KOPT-K1 (cell line): Measurements from ENCODE around the gene STK31.
A peak's percentile ranks its signal among the peaks of the same experiment; 100 is the strongest.
"Not testable (repeated sequence)": the region's sequence is repeated elsewhere in the genome, so short reads cannot be mapped to it uniquely, and the experiment has no call there.

Experiments used
- H3K27ac ChIP-seq: fragments of 200-600 bp; sonication (generic); 2 replicates; pipeline ENCODE4 v1.5.1; 2016; ENCODE audit warnings: antibody characterized with exemption, mild to moderate bottlenecking, low read depth, low read length; ENCODE audit not compliant: poor library complexity, severe bottlenecking
- H3K36me3 ChIP-seq: fragments of 200-600 bp; sonication (generic); 2 replicates; pipeline ENCODE4 v1.5.1; 2017; ENCODE audit warnings: antibody characterized with exemption, mild to moderate bottlenecking, low read length, moderate library complexity; ENCODE audit not compliant: insufficient read depth
- H3K9me3 ChIP-seq: fragments of 200-600 bp; sonication (generic); 2 replicates; pipeline ENCODE4 v1.5.1; 2017; ENCODE audit warnings: antibody characterized with exemption, low read length, mild to moderate bottlenecking; ENCODE audit not compliant: insufficient read depth, poor library complexity, severe bottlenecking

STK31 gene, protein sequence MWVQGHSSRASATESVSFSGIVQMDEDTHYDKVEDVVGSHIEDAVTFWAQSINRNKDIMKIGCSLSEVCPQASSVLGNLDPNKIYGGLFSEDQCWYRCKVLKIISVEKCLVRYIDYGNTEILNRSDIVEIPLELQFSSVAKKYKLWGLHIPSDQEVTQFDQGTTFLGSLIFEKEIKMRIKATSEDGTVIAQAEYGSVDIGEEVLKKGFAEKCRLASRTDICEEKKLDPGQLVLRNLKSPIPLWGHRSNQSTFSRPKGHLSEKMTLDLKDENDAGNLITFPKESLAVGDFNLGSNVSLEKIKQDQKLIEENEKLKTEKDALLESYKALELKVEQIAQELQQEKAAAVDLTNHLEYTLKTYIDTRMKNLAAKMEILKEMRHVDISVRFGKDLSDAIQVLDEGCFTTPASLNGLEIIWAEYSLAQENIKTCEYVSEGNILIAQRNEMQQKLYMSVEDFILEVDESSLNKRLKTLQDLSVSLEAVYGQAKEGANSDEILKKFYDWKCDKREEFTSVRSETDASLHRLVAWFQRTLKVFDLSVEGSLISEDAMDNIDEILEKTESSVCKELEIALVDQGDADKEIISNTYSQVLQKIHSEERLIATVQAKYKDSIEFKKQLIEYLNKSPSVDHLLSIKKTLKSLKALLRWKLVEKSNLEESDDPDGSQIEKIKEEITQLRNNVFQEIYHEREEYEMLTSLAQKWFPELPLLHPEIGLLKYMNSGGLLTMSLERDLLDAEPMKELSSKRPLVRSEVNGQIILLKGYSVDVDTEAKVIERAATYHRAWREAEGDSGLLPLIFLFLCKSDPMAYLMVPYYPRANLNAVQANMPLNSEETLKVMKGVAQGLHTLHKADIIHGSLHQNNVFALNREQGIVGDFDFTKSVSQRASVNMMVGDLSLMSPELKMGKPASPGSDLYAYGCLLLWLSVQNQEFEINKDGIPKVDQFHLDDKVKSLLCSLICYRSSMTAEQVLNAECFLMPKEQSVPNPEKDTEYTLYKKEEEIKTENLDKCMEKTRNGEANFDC

GRCh38 chr7:23710000-23710399 is at the start of gene STK31:
TSS of gene STK31 (plus strand) at chr7:23710219. CDS start at chr7:23710286, 67 bp downstream.
- H3K9me3 ChIP-seq = peaks cover 12% of the 10 kb centered on the region
- H3K27ac ChIP-seq = no peak within 1 kb of the TSS
- peaks cover 8% of the 10 kb centered on the region for H3K36me3 ChIP-seq

DNA sequence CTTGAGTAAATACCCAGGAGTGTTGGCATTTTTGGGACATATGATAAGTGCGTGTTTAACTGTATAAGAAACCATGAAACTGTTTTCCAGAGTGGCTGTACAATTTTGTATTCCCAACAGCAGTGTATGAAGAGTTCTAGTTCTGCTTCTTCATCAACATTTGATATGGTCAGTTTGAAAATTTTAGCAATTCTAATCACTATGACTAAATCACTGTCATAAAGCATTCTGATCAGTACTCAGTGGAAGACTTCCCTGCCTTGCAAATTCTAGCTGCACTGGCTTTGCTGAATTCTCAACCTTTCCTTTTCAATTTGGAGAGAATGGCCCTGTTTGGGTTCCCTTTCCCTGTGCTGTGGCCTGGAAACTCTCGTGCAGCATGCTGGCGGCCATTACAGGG is 48.6 kb upstream of the STK31 start:
- peaks cover 10% of the 10 kb centered on the region for H3K9me3 ChIP-seq
- no peaks in the 10 kb centered on the region for H3K36me3 ChIP-seq
- no peak overlapping the region for H3K27ac ChIP-seq

DNA sequence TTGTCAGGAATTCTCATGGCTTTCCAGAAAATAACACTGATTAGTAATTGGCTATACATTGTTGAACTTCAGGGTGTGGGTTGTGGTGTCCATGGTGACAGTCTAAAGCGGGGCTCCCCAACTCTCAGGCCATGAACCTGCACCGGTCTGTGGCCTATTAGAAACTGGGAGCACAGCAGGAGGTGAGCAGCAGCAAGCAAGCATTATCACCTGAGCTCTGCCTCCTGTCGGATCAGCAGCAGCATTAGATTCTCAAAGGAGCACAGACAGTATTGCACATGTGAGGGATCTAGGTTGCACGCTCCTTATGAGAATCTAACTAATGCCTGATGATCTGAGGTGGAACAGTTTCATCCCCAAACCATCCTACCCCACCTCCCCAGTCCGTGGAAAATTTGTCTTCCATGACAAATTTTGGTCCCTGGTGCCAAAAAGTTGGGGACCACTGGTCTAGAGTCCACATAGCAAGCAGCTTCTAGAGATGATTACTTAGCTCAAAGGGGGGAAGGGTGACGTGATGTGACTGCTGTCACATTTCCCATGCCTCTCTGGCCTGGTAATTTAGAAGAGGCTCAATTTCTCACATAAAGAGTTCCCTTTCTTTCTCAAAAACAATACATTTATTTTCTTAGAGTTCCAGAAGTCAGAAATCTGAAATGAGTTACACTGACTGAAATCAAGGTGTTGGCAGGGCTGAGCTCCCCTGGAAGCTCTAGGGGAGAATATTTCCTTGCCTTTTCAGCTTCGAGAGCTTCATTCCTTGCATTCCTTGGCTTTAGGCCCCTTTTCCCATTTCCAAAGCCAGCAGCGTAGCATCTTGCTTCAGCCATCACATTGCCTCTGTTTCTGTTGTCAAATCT is 47.7 kb upstream of the STK31 start:
- Histone ChIP-seq H3K9me3 (peaks cover 10% of the 10 kb centered on the region), H3K27ac (no peak overlapping the region), H3K36me3 (no peaks in the 10 kb centered on the region)

DNA sequence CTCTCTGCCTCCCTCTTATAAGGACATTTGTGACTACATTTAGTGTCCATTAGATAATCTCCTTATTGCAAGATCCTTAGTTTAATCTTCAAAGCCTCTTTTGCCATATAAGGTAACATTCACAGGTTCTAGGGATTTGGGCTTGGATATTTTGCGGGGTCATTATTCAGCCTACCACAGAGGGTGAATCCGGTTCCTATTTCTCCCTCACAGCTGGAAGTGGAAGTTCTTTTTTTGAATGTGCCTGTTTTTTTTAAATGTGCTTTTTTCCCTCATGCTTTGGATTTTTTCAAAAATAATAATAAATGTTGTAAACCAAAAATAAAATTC is 47.1 kb upstream of the STK31 start:
- Histone ChIP-seq H3K9me3 (peaks cover 10% of the 10 kb centered on the region), H3K36me3 (no peaks in the 10 kb centered on the region), H3K27ac (no peak overlapping the region)

DNA sequence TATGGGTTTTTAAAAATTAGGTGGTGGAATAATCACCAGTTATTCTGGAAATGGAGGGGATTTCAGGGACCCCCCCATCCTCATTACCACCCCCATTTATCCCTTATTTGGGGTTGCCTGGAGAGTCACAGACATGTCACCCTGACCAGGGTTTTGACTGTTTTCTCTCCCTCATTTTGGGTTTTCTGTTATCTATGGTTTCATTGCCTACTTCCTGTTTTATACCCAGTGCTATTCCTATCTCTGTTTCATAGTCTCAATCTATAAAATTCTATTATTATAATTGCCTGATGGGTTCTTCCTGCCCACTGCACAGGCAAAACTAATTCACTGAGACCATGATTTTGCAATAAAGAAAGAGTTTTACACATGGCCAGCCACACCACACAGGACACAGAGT is 45.9 kb upstream of the STK31 start:
- H3K9me3 ChIP-seq = peaks cover 4% of the 10 kb centered on the region
- no peaks in the 10 kb centered on the region for H3K36me3 ChIP-seq
- no peak overlapping the region for H3K27ac ChIP-seq

- no peaks in the 10 kb centered on the region for H3K36me3 ChIP-seq
- H3K27ac ChIP-seq = no peak overlapping the region
- H3K9me3 ChIP-seq = no peaks in the 10 kb centered on the region
Observed at GRCh38 chr7:23672033-23672432, 38.0 kb upstream of the STK31 start.

DNA sequence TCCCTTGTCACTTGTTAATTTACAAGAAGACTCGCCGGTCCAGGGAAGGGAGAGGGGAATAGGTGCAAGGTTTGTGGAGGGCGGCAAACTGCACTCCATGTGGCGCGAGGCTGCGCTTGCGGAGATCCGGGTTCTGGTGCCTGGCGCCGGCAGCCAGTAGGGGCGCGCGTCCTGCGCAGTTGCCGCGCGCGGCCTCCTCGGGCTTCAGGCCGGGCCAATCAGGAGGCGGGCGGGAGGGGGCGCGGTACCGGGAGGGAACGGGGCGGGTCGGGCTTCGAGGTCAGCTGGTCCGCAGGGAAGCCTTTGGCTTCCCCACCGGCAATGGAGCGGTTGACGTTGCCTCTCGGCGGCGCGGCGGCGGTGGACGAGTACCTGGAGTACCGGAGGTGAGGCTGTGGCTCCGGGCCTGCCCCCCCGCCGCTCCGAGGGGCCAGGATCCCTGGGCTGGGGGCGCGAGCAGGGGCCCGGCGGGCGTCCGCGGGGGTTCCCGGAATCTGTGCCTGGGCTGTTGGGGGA is 30.1 kb upstream of the STK31 start, which contains the start of gene FAM221A:
FAM221A (plus strand) TSS at position 302 of the 516 bp plus-strand sequence; CDS start at position 322, 20 bp downstream.
- H3K9me3 ChIP-seq = no peaks in the 10 kb centered on the region
- peak within 1 kb of the TSS; percentile 78 for H3K27ac ChIP-seq
- H3K36me3 ChIP-seq = peaks cover 14% of the 10 kb centered on the region

GRCh38 chr7:23680414-23681405 is 29.3 kb upstream of the STK31 start:
- Histone ChIP-seq H3K36me3 (peaks cover 19% of the 10 kb centered on the region), H3K9me3 (no peaks in the 10 kb centered on the region), H3K27ac (peak overlapping the region; percentile 78)

DNA sequence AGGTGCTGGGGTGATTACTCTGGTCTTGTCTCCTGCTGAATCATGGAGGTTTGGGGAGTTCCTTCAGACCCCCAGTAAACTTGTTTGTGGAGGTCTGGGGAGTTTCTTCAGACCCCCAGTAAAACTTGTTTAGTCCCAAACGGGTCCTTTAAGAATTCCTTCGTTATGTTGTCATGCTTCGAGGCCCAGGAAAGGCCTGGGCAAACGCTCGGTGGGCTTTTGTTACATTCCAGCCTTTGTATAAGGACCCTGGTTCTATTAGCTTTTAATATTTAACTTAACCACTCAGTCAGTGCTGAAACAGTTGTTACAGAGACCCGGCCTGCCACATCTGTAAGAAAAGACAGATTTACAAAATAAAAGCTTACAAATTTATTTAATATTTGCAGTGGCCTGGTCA is 26.0 kb upstream of the STK31 start:
- not testable (repeated sequence) for H3K27ac ChIP-seq, H3K9me3 ChIP-seq
- peaks cover 40% of the 10 kb centered on the region for H3K36me3 ChIP-seq

DNA sequence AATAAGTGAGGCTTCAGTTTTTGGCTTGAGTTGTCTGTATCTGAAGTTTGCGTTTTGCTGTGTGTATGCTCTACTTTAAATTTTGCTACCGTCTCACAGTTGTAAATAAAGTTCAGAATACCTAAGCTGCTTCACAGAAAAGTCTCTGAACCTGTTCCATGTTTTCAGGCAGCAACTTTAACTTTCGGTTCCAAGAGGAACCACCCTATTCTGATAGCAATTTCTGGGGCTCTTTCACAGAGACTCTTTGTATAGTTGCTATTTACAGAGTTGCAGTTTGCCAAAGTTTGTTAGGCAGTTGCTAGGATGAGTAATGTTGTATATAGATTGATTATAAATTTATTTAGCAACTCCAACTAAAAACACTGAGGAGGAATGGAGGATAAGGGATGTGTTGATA is 24.3 kb upstream of the STK31 start:
- no peak overlapping the region for H3K27ac ChIP-seq
- peaks cover 50% of the 10 kb centered on the region for H3K36me3 ChIP-seq
- no peaks in the 10 kb centered on the region for H3K9me3 ChIP-seq

DNA sequence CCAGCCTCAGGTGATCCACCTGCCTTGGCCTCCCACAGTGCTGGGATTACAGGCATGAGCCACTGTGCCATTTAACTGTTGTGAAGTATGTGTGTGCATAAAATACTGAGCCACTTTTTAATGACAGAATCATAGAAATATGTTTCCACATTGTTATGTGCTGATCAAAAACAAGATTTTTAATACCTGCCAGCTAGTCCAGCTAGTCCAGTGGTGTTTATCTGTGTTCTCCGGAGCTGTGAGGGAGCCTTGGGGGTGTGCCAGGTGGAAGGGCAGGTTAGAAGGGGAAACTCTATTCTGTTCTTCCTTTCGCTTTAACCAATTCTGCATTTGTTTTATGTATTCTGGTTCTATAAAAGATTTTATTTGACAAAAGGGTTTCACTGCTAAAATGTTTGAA is 23.0 kb upstream of the STK31 start:
- H3K9me3 ChIP-seq = no peaks in the 10 kb centered on the region
- H3K27ac ChIP-seq = no peak overlapping the region
- peaks cover 61% of the 10 kb centered on the region for H3K36me3 ChIP-seq

GRCh38 chr7:23689165-23689564 is 20.9 kb upstream of the STK31 start:
- Histone ChIP-seq H3K27ac (no peak overlapping the region), H3K36me3 (peaks cover 73% of the 10 kb centered on the region), H3K9me3 (peaks cover 8% of the 10 kb centered on the region)

DNA sequence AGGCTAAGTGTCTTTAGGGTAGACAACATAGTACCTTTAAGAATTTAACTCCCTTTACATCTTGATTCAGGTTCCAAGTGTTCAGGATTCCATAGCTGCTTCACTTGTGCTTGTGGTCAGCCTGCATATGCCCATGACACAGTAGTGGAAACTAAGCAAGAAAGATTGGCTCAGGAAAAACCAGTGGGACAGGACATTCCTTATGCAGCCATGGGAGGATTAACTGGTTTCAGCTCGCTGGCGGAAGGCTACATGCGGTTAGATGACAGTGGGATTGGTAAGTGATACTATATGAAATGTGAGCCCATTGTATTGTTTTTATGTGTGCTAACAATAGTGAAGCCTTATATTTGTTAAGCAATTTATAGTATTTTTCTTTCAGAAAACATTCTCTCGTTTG is 18.7 kb upstream of the STK31 start:
- Histone ChIP-seq H3K27ac (no peak overlapping the region), H3K9me3 (peaks cover 8% of the 10 kb centered on the region), H3K36me3 (peaks cover 69% of the 10 kb centered on the region)
